ENCODE results near the gene PPP1R16B.
A peak's percentile ranks its signal among the peaks of the same experiment; 100 is the strongest.
"Not testable (repeated sequence)": the region's sequence is repeated elsewhere in the genome, so short reads cannot be mapped to it uniquely, and the experiment has no call there.

The PPP1R16B gene

DNA sequence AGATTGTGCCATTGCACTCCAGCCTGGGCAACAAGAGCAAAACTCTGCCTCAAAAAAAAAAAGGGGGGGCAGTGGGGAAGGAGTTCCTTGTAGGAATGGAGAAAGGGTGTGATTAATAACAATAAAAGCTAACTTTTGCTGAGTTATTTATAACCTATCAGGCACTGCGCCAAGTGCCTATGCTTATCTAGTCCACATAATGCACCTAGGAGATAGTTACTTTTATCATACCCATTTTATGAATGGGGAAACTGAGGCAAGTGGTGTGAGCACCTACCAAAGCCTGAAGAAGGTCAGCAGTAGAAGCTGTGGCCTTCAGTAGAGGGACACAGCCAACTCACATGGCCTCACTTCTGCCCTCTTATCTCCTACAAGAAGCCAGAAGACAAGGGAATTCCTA is 13.6 kb upstream of the PPP1R16B start:
- no peak for DNase-seq (ENCODE audit: low read depth in 2 of 2)

DNA sequence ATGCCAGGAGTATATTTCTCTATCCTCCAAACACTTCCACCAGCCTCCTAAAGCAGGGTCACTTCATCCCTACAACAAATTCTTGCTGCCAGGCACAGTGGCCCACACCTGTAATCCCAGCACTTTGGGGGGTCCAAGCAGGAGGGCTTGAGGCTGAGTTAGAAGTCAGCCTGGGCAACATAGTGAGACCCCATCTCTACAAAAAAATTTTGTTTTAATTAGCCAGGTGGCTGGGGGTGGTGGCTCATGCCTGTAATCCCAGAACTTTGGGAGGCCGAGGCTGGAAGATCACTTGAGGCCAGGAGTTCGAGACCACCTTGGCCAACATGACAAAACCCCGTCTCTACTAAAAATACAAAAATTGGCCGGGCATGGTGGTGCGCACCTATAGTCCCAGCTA is 11.4 kb upstream of the PPP1R16B start:
- not testable (repeated sequence) for DNase-seq (ENCODE audit: low read depth in 2 of 2)

DNA sequence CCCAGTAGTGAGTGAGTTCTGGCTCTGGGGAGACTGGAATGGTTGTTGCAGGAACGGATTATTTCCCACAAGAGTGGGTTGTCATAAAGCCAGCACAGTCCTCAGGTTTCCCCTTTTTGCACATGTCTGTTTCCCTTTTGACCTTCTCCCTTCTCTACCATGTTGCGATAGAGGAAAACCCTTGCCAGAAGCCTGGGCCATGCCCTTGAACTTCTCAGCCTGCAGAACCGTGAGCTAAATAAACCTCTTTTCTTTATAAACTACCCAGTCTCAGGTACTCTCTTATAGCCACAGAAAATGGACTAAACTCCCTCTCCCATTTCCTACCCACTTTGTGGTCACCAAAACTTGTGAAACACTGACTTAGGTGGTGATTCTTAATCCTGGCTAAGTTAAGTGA is 7.2 kb upstream of the PPP1R16B start:
- DNase-seq (ENCODE audit: low read depth in 2 of 2), result no peak

DNA sequence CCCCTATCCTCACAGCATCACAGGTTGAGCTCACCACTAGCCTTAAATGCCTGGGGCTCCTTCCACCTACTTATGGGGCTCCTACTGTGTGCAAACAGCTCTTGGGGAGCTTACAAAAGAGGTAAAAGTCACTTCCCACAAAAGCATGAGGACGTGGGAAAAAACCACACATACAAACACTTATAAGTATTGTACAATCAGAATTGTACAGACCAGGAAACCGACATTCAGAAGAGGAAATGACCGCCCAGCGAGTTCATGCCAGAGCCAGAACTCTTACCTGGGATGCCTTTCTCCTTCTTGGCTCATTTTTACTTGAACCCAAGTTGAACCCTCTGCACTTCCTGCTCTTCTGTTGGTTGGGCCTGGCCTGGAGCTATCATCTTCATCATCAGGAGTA is 6.3 kb upstream of the PPP1R16B start:
- DNase-seq (ENCODE audit: low read depth in 2 of 2), result no peak

DNA sequence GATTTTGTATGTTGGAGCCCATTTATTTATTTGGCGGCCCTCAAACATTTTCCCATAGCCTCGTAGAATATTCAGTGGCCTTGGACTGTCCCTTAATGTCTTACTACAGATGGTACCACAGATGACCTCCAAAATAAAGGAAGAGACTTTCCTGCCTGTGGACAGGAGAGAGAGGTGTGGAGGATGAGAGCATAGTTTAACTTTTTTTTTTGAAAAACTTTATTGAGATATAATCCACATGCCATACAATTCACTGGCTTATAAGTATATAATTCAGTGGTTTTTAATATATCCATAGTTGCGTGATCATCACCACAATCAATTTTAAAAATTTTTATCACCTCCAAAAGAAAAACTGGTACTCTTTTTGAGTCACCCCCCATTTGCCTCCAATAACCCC is 4.6 kb upstream of the PPP1R16B start:
- no peak for DNase-seq (ENCODE audit: low read depth in 2 of 2)

DNA sequence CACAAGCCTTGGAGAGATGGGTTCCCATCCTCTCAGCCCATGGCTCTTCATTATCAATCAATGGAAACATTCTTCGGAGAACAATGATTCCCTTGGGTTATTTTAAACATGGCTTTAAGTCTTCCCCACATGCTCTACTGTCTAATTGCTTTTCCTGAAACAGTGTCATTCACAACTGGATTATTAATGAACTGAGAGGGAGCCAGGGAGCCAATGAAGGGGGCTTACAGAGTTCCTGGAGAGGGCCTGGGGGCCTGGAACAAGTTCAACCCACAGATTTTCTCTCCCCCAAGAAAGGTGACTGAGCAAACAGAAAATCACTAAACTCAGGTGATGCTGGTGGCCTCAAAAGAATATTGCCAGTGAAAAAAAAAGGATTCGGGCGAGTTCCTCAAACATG is 1.3 kb upstream of the PPP1R16B start:
- no peak for DNase-seq (ENCODE audit: low read depth in 2 of 2)

DNA sequence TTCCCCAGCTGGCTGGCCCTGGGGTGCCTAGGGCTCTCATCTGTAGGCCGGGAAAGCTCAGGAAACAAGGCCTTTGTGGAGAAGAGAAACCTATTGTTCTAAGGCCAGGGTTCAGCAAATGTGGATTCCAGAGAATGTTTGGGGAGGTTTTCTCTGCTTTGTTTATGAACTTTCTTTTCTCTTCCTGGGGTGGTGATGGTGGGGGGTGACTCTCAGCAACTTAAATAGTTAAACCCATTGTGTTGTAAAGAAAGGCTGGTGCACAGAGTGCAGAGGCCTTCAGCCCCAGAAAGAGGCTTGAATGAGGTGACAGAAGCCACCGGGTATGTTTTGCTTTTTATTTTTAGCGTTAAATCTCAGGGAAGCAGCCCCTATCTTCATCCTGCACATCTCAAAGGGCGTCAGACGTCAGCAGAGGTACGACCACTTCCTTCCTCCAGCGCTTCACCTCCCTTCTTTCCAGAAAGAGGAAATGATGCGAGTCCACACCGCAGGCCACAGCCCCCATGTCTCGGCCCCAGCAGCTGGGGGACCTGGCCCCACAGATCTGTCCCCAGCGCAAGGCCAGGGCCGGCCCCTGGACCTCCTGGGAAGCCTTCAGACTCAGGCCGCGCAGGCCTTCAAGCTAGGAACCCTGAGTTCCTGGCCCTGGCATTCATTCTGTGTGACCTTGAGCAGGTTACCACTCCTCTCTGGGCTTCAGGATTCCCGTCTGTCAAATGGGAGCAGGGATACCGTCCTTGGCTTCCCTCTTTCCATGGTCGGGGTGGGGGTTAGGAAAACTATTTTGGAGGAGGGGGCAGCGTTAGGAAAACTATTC is 605 bp upstream of the PPP1R16B start:
- DNase-seq (ENCODE audit: low read depth in 2 of 2), result peak; percentile 55 to 61

DNA sequence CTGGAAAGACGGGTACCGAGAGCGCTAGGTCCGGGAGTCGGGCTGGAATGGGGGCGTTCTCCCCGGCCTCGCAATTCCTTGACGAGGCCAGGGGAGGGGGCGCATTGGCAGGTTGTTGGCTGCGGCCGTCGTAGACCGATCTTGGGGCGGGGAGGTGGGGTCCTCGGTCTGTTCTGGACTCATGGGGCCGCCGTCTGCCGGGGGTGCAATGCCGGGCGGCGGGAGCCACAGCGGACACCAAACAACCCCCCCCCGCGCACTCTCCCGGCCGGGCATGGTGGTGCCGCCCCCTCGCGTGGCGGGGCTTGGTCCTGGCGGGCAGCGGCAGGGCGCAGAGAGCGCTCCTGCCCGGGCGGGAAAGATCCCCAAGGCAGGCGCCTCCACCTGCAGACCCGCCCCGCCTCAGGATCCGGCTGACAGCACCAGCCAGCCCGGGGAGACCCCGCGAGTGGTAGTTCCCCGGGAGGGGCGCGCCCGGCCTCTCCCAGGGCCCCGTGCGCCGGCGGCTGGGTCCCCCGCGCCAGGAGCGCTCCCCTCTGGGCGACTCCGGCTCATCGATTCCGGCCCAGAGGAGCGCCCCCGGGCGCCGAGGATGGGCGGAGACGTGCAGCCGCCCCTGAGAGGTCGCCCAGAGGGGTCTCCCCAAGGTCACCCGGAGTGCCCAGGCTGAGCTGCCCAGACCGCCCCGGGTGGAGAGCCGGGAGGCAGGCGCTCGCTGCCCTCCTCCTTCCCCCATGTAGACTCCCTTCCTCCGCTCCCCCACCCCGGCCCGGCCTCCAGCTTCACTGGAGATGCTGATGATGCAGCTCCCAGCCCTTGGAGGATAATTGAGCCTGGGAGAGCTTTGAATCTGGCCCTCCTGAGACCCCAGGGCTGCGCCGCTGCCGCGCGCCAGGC is 709 bp downstream of the PPP1R16B start:
- DNase-seq (ENCODE audit: low read depth in 2 of 2), result no peak

DNA sequence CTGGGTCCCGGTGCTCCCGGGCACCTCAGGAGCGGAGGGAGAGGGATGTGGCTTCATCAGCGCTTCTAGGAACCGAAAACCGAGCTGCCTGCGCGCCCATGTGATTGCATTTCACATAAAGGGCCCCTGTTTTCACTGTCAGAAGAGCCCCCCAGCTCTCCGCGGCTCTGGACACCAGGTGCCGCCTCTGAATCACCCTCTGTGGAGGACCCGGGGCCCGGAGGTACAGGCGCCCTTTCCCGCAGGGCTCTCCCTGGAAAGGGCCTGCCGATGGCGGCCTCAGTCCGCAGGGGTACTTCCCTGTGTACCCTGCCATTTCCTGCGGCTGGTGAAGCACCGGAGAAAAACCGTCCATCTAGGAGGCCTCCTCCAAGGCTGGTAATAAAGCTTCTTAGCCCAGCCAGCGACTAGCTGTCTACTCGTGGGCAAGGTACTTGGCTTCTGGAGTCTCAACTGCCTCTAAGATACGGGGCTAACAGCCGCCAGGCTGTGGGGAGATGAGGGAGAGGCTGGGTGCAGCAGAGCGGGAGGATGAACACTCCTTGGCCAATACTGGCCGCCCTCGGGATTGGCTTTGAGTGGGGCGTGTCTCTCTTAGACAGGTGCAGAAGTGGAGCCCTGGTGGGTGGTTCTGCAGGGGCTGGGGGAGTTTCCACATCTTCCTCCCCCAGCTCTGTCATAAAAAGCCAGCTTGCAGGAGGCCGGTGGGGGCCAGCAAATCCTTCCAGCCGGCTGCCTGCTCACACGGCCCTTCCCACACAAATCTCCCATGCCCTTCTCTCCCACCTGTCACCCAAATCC is 1.6 kb downstream of the PPP1R16B start:
- no peak for DNase-seq (ENCODE audit: low read depth in 2 of 2)

DNA sequence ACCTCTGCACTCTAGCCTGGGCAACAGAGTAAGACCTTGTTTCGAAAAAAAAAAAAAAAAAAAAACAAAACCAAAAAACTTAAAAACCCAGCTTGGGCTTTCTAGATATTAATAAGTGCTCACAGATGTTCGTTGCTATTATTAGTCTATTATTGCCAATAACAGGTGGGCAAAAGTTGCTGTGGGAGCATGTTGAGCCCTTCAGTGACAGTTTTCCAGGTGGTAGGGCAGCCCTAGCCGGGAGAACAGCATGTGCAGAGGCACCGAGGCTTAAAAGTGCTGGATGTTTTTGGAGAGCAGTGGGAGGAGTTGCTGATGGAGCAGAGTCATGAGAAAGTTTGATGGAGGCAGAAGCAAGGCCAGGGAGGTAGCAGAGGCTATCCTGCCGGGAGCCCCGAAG is 4.4 kb downstream of the PPP1R16B start:
- no peak for DNase-seq (ENCODE audit: low read depth in 2 of 2)

DNA sequence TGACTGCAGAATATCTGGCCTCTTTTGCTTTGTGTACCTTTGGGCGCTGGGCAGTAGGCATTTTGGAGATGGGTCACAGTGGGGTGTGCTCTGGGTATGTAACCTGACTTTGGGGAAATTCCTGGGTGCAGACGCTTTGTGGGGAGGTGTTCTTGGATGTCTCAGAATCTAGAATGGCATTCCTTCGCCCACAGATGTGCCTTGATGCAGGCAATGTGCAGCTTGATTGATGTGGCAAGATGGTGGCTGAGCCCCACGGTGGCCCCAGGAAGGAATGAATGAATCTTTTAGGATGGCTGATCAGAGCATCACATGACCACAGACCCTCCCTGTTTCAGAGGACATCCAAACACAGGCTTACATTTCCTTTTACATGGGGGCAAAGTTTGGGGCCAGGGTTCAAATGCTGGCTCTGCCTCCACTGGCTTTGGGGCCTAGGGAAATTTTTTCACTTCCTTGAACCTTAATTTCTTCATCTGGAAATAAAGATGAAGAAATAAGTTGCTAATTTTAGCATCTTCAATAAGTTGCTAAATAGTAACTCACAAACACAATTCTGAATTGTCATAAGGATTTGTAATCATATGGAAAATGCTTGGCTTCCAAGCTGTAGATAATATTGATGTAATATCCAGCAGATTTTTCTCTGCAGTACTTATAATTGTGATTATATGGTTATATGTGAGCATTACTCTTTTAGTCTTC is 5.6 kb downstream of the PPP1R16B start:
- no peak for DNase-seq (ENCODE audit: low read depth in 2 of 2)

DNA sequence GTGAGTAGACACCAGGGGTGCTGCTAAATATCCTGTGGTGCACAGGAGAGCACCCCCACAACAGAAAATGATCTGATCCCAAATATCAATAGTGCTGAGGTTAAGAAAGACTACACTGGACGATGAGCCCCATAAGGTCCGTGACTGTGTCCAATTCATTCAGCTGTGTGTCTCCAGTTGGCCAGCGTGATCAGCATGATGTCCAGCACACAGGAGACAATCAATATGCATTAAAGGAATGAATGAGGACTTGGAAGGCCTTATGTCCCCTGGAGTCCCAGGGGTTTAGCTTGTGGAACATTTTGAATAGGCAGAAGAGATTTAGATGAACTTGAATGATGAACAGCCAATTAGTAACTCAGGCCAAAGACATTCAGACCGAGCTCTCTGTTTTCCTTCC is 6.3 kb downstream of the PPP1R16B start:
- DNase-seq (ENCODE audit: low read depth in 2 of 2), result no peak

DNA sequence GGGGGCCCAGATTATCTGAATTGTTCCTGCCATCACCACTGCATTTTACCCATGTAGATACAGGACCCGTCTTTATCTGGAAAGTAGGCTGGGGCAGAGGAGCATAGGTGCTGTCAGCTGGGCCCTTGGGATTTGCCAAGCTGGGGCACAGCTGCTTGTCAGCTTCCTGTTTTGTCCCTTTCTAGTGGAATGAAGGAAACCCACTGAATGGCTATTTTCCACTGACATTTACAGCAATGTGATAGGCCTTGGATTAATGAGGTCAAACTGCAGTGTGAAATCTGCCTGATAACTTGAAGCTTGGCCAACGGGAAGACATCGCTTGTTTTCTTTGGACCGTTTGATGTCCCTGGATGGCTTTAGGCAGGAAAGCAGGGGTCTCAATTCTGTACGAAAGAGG is 6.7 kb downstream of the PPP1R16B start:
- DNase-seq (ENCODE audit: low read depth in 2 of 2), result no peak

DNA sequence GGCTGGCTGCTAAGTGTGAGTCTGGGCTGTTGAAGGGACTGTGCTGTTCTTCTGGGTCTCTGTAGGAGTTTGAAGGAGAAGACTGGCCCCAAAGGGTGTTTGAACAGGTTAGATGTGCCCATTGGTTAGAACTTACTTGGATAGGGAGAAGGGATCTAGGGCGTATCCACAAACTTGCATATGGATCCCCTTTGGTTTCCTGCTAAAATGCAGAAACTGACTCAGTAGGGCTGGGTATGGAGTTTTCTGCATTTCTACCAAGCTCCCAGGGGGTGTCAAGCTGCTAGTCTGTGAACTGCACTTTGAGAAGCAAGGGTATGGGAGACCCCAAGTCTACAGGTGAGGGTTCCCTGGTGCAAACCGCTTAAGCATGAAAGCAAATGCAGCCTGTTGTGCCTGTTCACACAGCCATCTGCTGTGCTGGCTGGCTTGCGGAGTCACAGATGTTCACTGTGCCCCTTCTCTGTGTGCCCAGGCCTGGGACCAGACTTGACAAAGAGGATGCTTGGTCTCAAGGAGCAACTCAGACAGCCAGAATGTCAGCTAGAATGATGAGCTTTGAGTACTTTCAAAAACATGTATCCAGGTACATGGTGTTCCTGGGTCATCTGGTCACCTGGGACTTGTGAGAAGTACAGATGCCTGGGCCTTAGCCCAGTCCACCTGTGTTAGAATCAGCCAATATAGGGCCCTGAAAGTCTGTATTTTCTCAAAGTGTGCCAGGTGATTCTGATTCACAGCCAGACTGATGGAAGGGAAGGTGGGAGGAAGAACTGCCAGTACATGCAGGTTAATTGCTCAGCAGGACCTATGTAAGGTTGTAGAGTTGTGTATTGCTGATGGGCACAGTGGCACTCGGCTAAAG is 7.4 kb downstream of the PPP1R16B start:
- no peak for DNase-seq (ENCODE audit: low read depth in 2 of 2)

DNA sequence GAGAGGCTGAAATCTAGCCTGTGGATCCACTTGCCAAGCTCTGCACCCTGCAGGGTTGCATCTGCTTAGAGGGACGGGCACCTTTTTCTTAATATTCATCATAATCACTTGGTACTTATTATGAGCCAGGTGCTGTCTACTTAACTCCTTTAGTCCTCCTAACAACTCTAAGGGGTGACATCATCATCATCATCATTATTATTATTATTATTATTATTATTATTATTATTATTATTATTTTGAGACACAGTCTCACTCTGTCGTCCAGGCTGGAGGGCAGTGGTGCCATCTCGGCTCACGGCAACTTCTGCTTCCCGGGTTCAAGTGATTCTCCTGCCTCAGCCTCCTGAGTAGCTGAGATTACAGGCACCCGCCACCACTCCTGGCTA is 8.1 kb downstream of the PPP1R16B start:
- DNase-seq (ENCODE audit: low read depth in 2 of 2), result not testable (repeated sequence)

DNA sequence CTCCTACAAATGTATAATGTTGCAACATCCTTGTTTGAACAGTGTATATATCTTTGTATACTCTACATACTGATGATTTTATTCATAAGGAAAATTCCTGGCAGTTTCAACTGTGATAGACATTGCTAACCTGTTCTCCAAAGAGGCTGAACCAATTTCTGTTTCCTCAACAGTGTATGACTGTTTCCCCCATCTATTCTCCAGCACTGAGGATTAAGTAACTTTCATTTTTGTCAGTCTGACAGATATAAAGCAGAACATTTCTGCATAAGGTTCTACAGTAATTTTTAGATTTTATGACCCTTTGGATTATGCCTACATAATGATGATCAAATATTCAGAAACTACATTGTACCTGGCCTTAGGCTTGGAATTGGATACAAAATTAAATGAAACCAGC is 9.9 kb downstream of the PPP1R16B start:
- no peak for DNase-seq (ENCODE audit: low read depth in 2 of 2)

DNA sequence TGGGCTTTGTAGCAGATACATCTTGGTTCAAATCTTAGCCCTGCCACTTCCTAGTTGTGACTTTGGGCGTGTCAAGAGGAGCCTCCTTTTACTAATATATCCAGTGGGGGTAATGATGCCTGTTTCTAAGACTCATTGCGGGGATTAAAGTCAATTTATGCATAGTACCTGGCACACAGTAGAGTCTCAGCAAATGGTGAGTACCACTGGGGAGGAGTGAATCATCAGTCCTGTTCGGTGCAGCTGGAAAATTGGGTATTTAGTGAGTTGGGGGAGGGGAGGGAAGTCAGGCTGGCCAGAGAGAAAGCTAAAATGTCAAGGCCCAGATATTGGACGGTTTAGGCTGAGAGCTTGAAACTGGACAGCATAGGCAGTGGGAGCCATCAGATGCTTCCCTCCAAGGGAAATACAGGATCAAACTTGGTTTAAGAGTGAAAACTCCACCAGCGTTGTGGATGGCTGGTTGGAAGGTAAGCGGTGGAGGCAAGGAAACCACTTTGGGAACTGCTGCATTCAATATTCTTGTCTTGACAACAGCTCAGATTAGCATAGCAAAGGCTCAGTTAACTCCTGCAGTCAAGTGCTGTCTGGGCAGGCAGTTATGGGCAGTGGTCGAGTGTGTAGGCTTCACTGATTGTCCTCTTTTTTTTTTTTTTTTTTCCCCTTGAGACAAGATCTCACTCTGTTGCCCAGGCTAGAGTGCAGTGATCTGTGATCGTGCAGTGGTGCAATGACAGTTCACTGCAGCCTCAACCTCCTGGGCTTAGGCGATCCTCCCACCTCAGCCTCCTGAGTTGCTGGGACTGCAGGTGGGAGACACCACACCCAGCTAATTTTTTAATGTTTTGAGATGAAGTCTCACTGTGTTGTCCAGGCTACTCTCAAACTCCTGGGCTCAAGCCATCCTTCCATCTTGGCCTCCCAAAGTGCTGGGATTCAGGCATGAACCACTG is 12.9 kb downstream of the PPP1R16B start:
- no peak for DNase-seq (ENCODE audit: low read depth in 2 of 2)

DNA sequence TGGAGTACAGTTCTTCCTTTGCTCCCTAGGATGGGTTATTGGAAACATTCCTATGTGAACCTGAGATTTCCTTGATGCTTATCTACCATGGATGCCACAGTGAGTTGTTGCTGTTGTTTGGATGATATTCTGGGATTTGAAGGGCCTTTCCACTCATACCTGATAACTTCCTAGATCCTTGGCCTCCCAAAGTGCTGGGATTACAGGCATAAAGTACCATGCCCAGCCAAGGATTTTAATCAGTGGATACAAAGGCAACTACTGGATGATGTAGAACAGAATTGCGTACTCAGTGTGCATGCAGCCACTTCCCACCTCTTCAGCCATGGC is 20.0 kb downstream of the PPP1R16B start:
- no peak for DNase-seq (ENCODE audit: low read depth in 2 of 2)

DNA sequence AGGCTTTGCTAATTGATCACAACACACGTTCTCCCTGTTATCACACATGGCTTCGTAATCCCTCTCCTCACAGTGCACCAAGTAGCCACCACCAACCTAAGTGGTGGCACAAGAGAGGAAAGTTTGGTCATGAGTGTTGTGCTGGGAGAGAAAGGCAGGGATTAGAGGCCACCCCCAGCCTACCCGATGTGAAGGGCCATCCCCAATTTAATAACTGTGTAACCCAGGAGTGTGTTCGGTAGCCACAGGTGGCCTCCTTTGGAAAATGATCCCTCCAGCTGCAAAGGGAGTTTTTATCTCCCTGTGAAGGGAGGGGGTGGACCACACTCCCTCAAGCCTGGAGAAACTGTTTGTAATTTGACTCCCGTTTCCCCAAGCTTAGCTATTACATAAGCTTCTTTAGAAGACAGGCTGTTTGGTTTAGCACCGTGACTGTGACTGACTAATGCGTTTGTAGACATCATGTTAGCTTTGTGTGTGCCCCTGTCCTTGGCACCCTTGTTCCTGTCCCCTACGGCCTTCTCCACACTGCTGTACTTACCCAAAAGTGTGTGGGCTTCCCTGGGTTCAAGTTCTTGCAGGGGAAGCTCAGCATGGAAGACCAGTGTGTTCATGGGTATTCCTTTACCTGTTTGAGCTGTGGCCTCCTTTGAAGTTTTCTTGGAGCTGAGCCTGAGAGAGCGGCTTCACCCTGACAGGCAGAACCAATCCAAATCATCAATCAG is 20.6 kb downstream of the PPP1R16B start:
- DNase-seq (ENCODE audit: low read depth in 2 of 2), result no peak

All from stimulated activated CD8-positive, alpha-beta memory T cell treated with anti-CD3 and anti-CD28 coated beads, Interleukin-2, amount 100 ng/mL, for 1 hour (primary cell).